GM12878 (cell line): ENCODE data around the gene ACACA. TPM values are rescaled to one million over a fixed set of nuclear protein-coding genes. Genes with fewer than 3 reads are reported as not detected.

ENCODE experiments used
- ATAC-seq: fragments of 200-7000 bp; cut with Tn5 transposase; 3 replicates; pipeline ENCODE4 v1.9.1; 2020; ENCODE audit warnings: mild to moderate bottlenecking, moderate library complexity
- BruUV-seq: library from RNA; stranded (reverse); fragments of 400-500 nt; replicated peaks from 2 replicates; lab custom pipeline; 2021; lab: Mats Ljungman, UMichigan
- CTCF ChIA-PET: fragments of 300-600 bp; sonication (Branson Sonifier 250); formaldehyde crosslinking; extraction: SDS; loops from one replicate; lab custom pipeline; 2021; ENCODE audit warnings: inconsistent platforms; lab: Yijun Ruan, JAX
- POLR2A ChIA-PET: fragments of 350-600 bp; formaldehyde crosslinking; extraction: SDS; loops from one replicate; lab custom pipeline; 2021; ENCODE audit warnings: inconsistent platforms; lab: Charles Lee
- RAD21 ChIA-PET: fragments of 300-600 bp; sonication (Branson Sonifier 250); formaldehyde crosslinking; loops from one replicate; lab custom pipeline; 2023; ENCODE audit warnings: antibody characterized with exemption; ENCODE audit not compliant: unreplicated experiment; lab: Charles Lee
- SMC1A ChIA-PET: fragments of 300-600 bp; sonication (Branson Sonifier 250); formaldehyde crosslinking; loops from one replicate; lab custom pipeline; 2023; ENCODE audit not compliant: unreplicated experiment, uncharacterized antibody; lab: Charles Lee
- DNase-seq: peaks from one replicate; pipeline ENCODE4 v3.0.0-alpha.2; 2011; ENCODE audit warnings: low read depth, low spot score
- FAIRE-seq: peaks from 3 replicates; lab custom pipeline; 2011; peaks lifted over from hg19 to GRCh38; lab: Jason Lieb, UNC
- H2AFZ ChIP-seq: 2 replicates; pipeline ENCODE4 v1.6.0; 2011; ENCODE audit warnings: low read depth, low read length, control low read depth; ENCODE audit not compliant: control insufficient read depth
- H3K27ac ChIP-seq: 2 replicates; pipeline ENCODE4 v1.5.1; 2011; ENCODE audit warnings: control low read depth; ENCODE audit not compliant: control insufficient read depth, insufficient read depth
- H3K27me3 ChIP-seq, 2 experiments: replicated peaks in 1 of 2; 2 replicates each; pipeline versions ENCODE4 v1.6.0 to v1.6.1; 2011; ENCODE audit warnings: low read length in 1 of 2; ENCODE audit not compliant: control insufficient read depth in 2 of 2, insufficient read depth in 2 of 2
- H3K36me3 ChIP-seq, 2 experiments: 2 replicates each; pipeline ENCODE4 v1.5.1; 2011; ENCODE audit warnings: low read length in 1 of 2; ENCODE audit not compliant: control insufficient read depth in 2 of 2, insufficient read depth in 2 of 2
- H3K4me1 ChIP-seq: 2 replicates; pipeline ENCODE4 v1.6.1; 2011; ENCODE audit warnings: mild to moderate bottlenecking, low read length, moderate library complexity, mixed read lengths; ENCODE audit not compliant: control insufficient read depth, insufficient read depth
- H3K4me2 ChIP-seq: 2 replicates; pipeline ENCODE4 v1.6.0; 2011; ENCODE audit warnings: control low read depth; ENCODE audit not compliant: control insufficient read depth, insufficient read depth
- H3K4me3 ChIP-seq: fragments of 200-600 bp; sonication (generic); 2 replicates; pipeline ENCODE4 v1.5.1; 2016
- H3K79me2 ChIP-seq: 2 replicates; pipeline ENCODE4 v1.6.0; 2011; ENCODE audit warnings: low read length; ENCODE audit not compliant: control insufficient read depth, insufficient read depth
- H3K9ac ChIP-seq: 2 replicates; pipeline ENCODE4 v1.8.0; 2011; ENCODE audit warnings: low read length, control low read depth, mixed read lengths; ENCODE audit not compliant: control insufficient read depth, insufficient read depth
- H3K9me3 ChIP-seq: replicated peaks from 3 replicates; pipeline ENCODE4 v1.5.1; 2011; ENCODE audit warnings: mild to moderate bottlenecking, low read length; ENCODE audit not compliant: control insufficient read depth, insufficient read depth
- H4K20me1 ChIP-seq: 2 replicates; pipeline ENCODE4 v1.6.0; 2011; ENCODE audit not compliant: control insufficient read depth, insufficient read depth
- BHLHE40 ChIP-seq, 2 experiments: fragments of 450-650 bp in 1 of 2; IDR thresholded peaks; 2 replicates each; pipeline ENCODE4 v1.6.1; 2011 to 2017; ENCODE audit warnings: low read depth in 2 of 2, borderline replicate concordance in 1 of 2, improper control_type of control experiment in 1 of 2, low read length in 1 of 2, mild to moderate bottlenecking in 1 of 2
- DPF2 ChIP-seq: fragments of 450-650 bp; IDR thresholded peaks from 2 replicates; pipeline ENCODE4 v1.6.1; 2017; ENCODE audit warnings: mild to moderate bottlenecking
- IKZF2 ChIP-seq, 2 experiments: fragments of 450-650 bp; IDR thresholded peaks; 2 replicates each; pipeline ENCODE4 v1.6.1; 2017; ENCODE audit warnings: mild to moderate bottlenecking in 2 of 2, moderate library complexity in 2 of 2
- MTA3 ChIP-seq: IDR thresholded peaks from 2 replicates; pipeline ENCODE4 v1.6.1; 2012; ENCODE audit warnings: low read length, inconsistent platforms, borderline replicate concordance
- NFYA ChIP-seq: IDR thresholded peaks from 2 replicates; pipeline ENCODE4 v1.6.1; 2011; ENCODE audit warnings: low read depth, mild to moderate bottlenecking, low read length, improper control_type of control experiment, borderline replicate concordance
- PAX8 ChIP-seq: fragments of 450-650 bp; IDR thresholded peaks from 2 replicates; pipeline ENCODE4 v1.6.1; 2017; ENCODE audit warnings: mild to moderate bottlenecking, moderate library complexity
- POLR2A ChIP-seq: IDR thresholded peaks from 2 replicates; pipeline ENCODE4 v1.6.1; 2011; ENCODE audit warnings: low read depth, mild to moderate bottlenecking, low read length
- RAD51 ChIP-seq: fragments of 450-650 bp; IDR thresholded peaks from 2 replicates; pipeline ENCODE4 v1.6.1; 2016; ENCODE audit warnings: moderate library complexity, mild to moderate bottlenecking, inconsistent platforms
- RB1 ChIP-seq: fragments of 450-650 bp; formaldehyde crosslinking; IDR thresholded peaks from 2 replicates; pipeline ENCODE4 v1.6.1; 2017; ENCODE audit warnings: mild to moderate bottlenecking, borderline replicate concordance
- SIN3A ChIP-seq: IDR thresholded peaks from 2 replicates; pipeline ENCODE4 v1.6.1; 2012; ENCODE audit warnings: low read depth, low read length, improper control_type of control experiment
- TAF1 ChIP-seq: IDR thresholded peaks from 2 replicates; pipeline ENCODE4 v1.6.1; 2011; ENCODE audit warnings: mild to moderate bottlenecking, low read depth, low read length, borderline replicate concordance
- TBL1XR1 ChIP-seq: IDR thresholded peaks from 2 replicates; pipeline ENCODE4 v1.6.1; 2012; ENCODE audit warnings: low read depth, low read length, improper control_type of control experiment
- ZZZ3 ChIP-seq: IDR thresholded peaks from 2 replicates; pipeline ENCODE4 v1.6.1; 2011; ENCODE audit warnings: low read depth; ENCODE audit not compliant: control insufficient read depth, insufficient read length
- WGBS: methylation state at CpG from one replicate; pipeline ENCODE4 v1.1.6; 2016; ENCODE audit warnings: low lambda C conversion rate; ENCODE audit not compliant: insufficient replicate concordance, insufficient coverage; ENCODE audit errors: missing lambda C conversion rate; 5-methylcytosine and 5-hydroxymethylcytosine counted together
- in situ Hi-C: fragments of 300-500 bp; cut with MboI; formaldehyde crosslinking; loops from 9 replicates; pipeline ENCODE4 v1.14.3; 2018; ENCODE audit warnings: mixed read lengths
- intact Hi-C: fragments of 100-400 bp; cut with micrococcal nuclease; formaldehyde crosslinking; loops from one replicate; pipeline ENCODE4 v1.14.2; 2022; ENCODE audit not compliant: unreplicated experiment
- polyA plus RNA-seq, 11 experiments: library from polyadenylated mRNA; depleted of rRNA in 4 of 11; unstranded in 6 of 11; stranded (reverse) in 5 of 11; fragments of >200 nt; fragmentation: Nextera tagmentation in 4 of 11; fragmentation: Illumina TruSeq in 1 of 11; extraction: Ambion mirVana in 4 of 11; extraction: Trizol in 1 of 11; gene quantifications; 1 replicate in 1 of 11; 2 replicates in 10 of 11; pipeline versions ENCODE4 v1.2.1 to v1.2.3, GENCODE V29; 2011 to 2016; ENCODE audit warnings: inconsistent platforms in 2 of 11, missing spikeins in 2 of 11, low read depth in 1 of 11
- total RNA-seq, 4 experiments: library from RNA; depleted of rRNA in 3 of 4; stranded (reverse); fragments of >200 nt in 3 of 4; fragmentation: Illumina TruSeq in 1 of 4; extraction: Trizol in 1 of 4; gene quantifications; 2 replicates each; pipeline versions ENCODE4 v1.2.1 to v1.2.3, GENCODE V29; 2013 to 2021
- TF ChIP-seq, protein P1 (sequence below): fragments of 450-650 bp; IDR thresholded peaks from 2 replicates; pipeline ENCODE4 v1.6.1; 2017; ENCODE audit warnings: mild to moderate bottlenecking
- TF ChIP-seq, protein P2 (sequence below): IDR thresholded peaks from 2 replicates; pipeline ENCODE4 v1.6.1; 2011; ENCODE audit warnings: borderline replicate concordance, low read depth, mild to moderate bottlenecking, moderate library complexity, low read length; ENCODE audit not compliant: insufficient read depth, poor library complexity, severe bottlenecking
- TF ChIP-seq, protein P3 (sequence below): fragments of 450-650 bp; IDR thresholded peaks from 2 replicates; pipeline ENCODE4 v1.6.1; 2018; ENCODE audit warnings: borderline replicate concordance, mild to moderate bottlenecking; ENCODE audit not compliant: partially characterized antibody

ACACA gene
- total and polyA plus RNA-seq, 10 of the 15 experiments (the other 5 are each of a cell fraction or from before 2014, with no cell fraction given): 12.9 to 74.2 (median 32.0) TPM

DNA sequence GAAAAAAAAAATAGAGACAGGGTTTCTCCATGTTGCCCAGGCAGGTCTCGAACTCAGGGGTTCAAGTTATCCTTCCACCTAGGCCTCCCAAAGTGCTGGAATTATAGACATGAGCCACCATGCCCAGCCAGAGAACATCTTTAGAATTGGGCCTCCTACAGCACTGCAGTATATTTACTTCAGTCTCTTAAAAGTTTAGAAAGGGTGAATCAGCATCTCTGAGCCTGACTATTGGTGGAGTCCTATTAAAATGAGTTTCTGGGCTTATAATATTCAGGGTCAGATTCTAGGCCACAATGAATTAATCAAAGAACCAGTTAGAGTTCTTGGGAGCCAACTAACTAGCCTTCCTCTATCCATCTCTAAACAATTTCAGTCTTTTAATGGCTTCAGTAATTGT is 22.8 kb upstream of the ACACA start:
- H2AFZ ChIP-seq: no peak overlapping the region
- H3K9me3 ChIP-seq: no peaks in the 10 kb centered on the region
- H3K36me3 ChIP-seq: peaks cover 8 to 29% of the 10 kb centered on the region in 2 experiments
- FAIRE-seq: no peak
- TF ChIP-seq, protein P1, sequence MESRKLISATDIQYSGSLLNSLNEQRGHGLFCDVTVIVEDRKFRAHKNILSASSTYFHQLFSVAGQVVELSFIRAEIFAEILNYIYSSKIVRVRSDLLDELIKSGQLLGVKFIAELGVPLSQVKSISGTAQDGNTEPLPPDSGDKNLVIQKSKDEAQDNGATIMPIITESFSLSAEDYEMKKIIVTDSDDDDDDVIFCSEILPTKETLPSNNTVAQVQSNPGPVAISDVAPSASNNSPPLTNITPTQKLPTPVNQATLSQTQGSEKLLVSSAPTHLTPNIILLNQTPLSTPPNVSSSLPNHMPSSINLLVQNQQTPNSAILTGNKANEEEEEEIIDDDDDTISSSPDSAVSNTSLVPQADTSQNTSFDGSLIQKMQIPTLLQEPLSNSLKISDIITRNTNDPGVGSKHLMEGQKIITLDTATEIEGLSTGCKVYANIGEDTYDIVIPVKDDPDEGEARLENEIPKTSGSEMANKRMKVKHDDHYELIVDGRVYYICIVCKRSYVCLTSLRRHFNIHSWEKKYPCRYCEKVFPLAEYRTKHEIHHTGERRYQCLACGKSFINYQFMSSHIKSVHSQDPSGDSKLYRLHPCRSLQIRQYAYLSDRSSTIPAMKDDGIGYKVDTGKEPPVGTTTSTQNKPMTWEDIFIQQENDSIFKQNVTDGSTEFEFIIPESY: no peak
- TF ChIP-seq MTA3 (no peak), TBL1XR1 (no peak), POLR2A (no peak), RAD51 (no peak), DPF2 (no peak), ZZZ3 (no peak), BHLHE40 (IDR thresholded peaks at IDR 0.05; ENCODE audit: borderline replicate concordance in 1 of 2, low read depth in 2 of 2, low read length in 1 of 2) (no peak), NFYA (no peak), SIN3A (no peak), PAX8 (no peak), TAF1 (no peak), RB1 (no peak), IKZF2 (IDR thresholded peaks at IDR 0.05) (no peak)
- TF ChIP-seq, protein P2, sequence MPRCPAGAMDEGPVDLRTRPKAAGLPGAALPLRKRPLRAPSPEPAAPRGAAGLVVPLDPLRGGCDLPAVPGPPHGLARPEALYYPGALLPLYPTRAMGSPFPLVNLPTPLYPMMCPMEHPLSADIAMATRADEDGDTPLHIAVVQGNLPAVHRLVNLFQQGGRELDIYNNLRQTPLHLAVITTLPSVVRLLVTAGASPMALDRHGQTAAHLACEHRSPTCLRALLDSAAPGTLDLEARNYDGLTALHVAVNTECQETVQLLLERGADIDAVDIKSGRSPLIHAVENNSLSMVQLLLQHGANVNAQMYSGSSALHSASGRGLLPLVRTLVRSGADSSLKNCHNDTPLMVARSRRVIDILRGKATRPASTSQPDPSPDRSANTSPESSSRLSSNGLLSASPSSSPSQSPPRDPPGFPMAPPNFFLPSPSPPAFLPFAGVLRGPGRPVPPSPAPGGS: no peak
- TF ChIP-seq, protein P3, sequence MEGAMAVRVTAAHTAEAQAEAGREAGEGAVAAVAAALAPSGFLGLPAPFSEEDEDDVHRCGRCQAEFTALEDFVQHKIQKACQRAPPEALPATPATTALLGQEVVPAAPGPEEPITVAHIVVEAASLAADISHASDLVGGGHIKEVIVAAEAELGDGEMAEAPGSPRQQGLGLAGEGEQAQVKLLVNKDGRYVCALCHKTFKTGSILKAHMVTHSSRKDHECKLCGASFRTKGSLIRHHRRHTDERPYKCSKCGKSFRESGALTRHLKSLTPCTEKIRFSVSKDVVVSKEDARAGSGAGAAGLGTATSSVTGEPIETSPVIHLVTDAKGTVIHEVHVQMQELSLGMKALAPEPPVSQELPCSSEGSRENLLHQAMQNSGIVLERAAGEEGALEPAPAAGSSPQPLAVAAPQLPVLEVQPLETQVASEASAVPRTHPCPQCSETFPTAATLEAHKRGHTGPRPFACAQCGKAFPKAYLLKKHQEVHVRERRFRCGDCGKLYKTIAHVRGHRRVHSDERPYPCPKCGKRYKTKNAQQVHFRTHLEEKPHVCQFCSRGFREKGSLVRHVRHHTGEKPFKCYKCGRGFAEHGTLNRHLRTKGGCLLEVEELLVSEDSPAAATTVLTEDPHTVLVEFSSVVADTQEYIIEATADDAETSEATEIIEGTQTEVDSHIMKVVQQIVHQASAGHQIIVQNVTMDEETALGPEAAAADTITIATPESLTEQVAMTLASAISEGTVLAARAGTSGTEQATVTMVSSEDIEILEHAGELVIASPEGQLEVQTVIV: no peak
- TF ChIP-seq, all 136 proteins: peak for 0
- H3K27ac ChIP-seq: peak overlapping the region; percentile 58; the same call in 1 of the 2 replicates
- DNase-seq (no peak), ATAC-seq (peak; percentile 16)
- intact Hi-C loops: no loop called here
- ChIA-PET POLR2A (interaction anchor here (0.7 to 2.1 kb wide), 8 partner anchors 9 to 22 kb away, joined by 3 to 11 read pairs (median 4); partner anchors contain the start of genes ACACA and TADA2A), RAD21 (interaction anchor here (1.0 to 1.6 kb wide), 8 partner anchors 10 to 62 kb away, joined by 3 to 15 read pairs (median 4); partner anchors contain the start of genes ACACA and TADA2A), SMC1A (interaction anchor here (0.5 to 1.9 kb wide), 14 partner anchors 10 to 57 kb away, joined by 3 to 18 read pairs (median 5); no protein-coding TSS in a partner anchor), CTCF (interaction anchor here (1.0 to 1.9 kb wide), 9 partner anchors 10 to 56 kb away, joined by 3 to 8 read pairs (median 4); partner anchors contain the start of gene C17orf78)
- in situ Hi-C loops: no loop called here
- 88% methylated on average over 1 of the region's 1 CpG for WGBS
- H3K4me2 ChIP-seq: 0 out of 2 replicates have a peak overlapping the region, but pooled peaks have one; percentile 9
- no peak overlapping the region for H3K4me3 ChIP-seq
- H4K20me1 ChIP-seq: no peaks in the 10 kb centered on the region
- no peaks in the 10 kb centered on the region; the same call in 1 of the 2 replicates for H3K79me2 ChIP-seq
- no TSS peak for BruUV-seq
- H3K9ac ChIP-seq: no peak overlapping the region
- H3K27me3 ChIP-seq: no peaks in the 10 kb centered on the region
- peaks cover 6% of the 10 kb centered on the region; the same call in 1 of the 2 replicates for H3K4me1 ChIP-seq
